ENCODE results near the gene GP5.

Gene GP5

DNA sequence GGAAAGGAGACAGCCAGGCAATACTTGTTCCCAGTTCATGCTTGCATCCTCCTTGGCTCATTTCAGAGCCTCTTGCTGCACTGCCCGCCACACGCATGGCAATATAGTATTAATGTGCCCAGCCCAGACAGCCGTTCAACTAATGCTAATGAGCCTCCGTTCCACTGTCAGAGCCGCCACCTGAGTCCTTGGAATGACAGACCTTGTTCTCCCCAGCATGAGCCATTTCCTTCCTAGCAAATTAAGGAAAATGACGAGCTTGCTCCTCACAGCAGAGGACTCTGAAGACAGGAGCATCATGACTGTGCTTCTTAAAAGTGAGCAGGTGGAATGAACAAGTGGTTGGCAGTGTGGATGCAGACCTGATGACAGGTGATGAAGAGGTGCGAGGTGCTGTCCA is 18.7 kb downstream of the GP5 start:
- Histone ChIP-seq H2BK5ac (ENCODE audit: low read length) (no peak overlapping the region), H3K9ac (ENCODE audit: low read depth, low read length, poor library complexity) (no peak overlapping the region), H3K79me1 (ENCODE audit: low read depth, low read length) (no peaks in the 10 kb centered on the region), H3K4me2 (ENCODE audit: insufficient read depth, low read length, poor library complexity, severe bottlenecking) (no peak overlapping the region), H2AK5ac (ENCODE audit: low read depth, low read length) (no peak overlapping the region), H2BK15ac (ENCODE audit: low read length) (no peak overlapping the region), H3K4ac (ENCODE audit: low read length) (no peak overlapping the region), H2BK120ac (ENCODE audit: low read depth, low read length) (no peak overlapping the region), H3K14ac (ENCODE audit: low read length) (no peak overlapping the region), H3K4me3 (ENCODE audit: low read length in 2 of 2) (no peak overlapping the region), H4K8ac (ENCODE audit: low read depth, low read length) (no peak overlapping the region), H3K23ac (ENCODE audit: low read depth, low read length, poor library complexity) (no peak overlapping the region), H2BK12ac (ENCODE audit: low read length) (no peak overlapping the region), H3K36me3 (replicated peaks in 1 of 2; ENCODE audit: control insufficient read depth in 2 of 2, insufficient read depth in 2 of 2, low read length in 2 of 2) (no peaks in the 10 kb centered on the region), H4K91ac (ENCODE audit: low read depth, low read length, poor library complexity) (no peak overlapping the region), H3K27me3 (ENCODE audit: control insufficient read depth in 3 of 3, insufficient read depth in 3 of 3, low read depth in 1 of 3, low read length in 3 of 3) (peaks cover 0 to 20% (median 0%) of the 10 kb centered on the region in 3 experiments), H3K4me1 (ENCODE audit: control insufficient read depth in 2 of 2, insufficient read depth in 1 of 2, low read depth in 1 of 2, low read length in 2 of 2) (peaks cover 9 to 31% of the 10 kb centered on the region in 2 donors), H3K18ac (ENCODE audit: low read length) (peak overlapping the region; percentile 60), H3K27ac (replicated peaks; ENCODE audit: low read length) (no peak overlapping the region), H2AFZ (ENCODE audit: low read length) (no peak overlapping the region), H3K9me3 (replicated peaks in 1 of 2; ENCODE audit: control insufficient read depth in 2 of 2, insufficient read depth in 1 of 2, low read depth in 1 of 2, low read length in 2 of 2) (peaks cover 0 to 5% of the 10 kb centered on the region in 2 donors)
- WGBS, 2 donors (ENCODE audit: extremely low coverage in 2 of 2, insufficient read length in 2 of 2, insufficient replicate concordance in 1 of 2), result no CpG with 5 or more reads among the region's 7 CpGs
- DNase-seq (ENCODE audit: low spot score), result no peak

DNA sequence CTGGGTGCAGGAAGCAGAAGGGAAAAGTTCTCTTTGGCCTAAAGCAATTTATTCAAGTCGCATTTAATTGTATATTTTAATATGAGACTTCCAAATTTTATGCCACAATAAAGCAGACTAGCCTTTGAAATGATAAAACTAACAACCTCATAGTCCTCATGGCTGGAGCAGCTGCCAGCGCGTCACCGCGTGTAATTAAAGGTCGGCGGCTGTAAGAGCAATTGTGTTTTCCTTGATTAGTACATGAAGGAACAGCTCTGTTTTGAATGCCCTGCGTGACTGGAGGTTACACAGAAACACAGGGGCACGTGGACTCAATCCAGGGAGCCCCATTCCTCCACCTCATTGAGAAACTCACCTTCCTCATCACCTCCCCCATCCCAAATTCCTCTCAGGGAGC is 19.4 kb downstream of the GP5 start:
- WGBS, 2 donors (ENCODE audit: extremely low coverage in 2 of 2, insufficient read length in 2 of 2, insufficient replicate concordance in 1 of 2), result no CpG with 5 or more reads among the region's 9 CpGs
- no peak overlapping the region for H3K4ac ChIP-seq (ENCODE audit: low read length)
- no peak overlapping the region for H2AK5ac ChIP-seq (ENCODE audit: low read depth, low read length)
- DNase-seq (ENCODE audit: low spot score), result no peak
- H3K79me1 ChIP-seq (ENCODE audit: low read depth, low read length), result no peaks in the 10 kb centered on the region
- H2BK5ac ChIP-seq (ENCODE audit: low read length), result peak overlapping the region; percentile 4
- H4K91ac ChIP-seq (ENCODE audit: low read depth, low read length, poor library complexity), result no peak overlapping the region
- no peak overlapping the region for H3K18ac ChIP-seq (ENCODE audit: low read length)
- no peak overlapping the region for H3K4me3 ChIP-seq (ENCODE audit: low read length in 2 of 2)
- H3K27ac ChIP-seq (replicated peaks; ENCODE audit: low read length), result peak overlapping the region; percentile 5
- no peak overlapping the region for H2BK12ac ChIP-seq (ENCODE audit: low read length)
- H3K9ac ChIP-seq (ENCODE audit: low read depth, low read length, poor library complexity), result no peak overlapping the region
- H4K8ac ChIP-seq (ENCODE audit: low read depth, low read length), result no peak overlapping the region
- no peak overlapping the region for H2BK15ac ChIP-seq (ENCODE audit: low read length)
- no peak overlapping the region for H3K14ac ChIP-seq (ENCODE audit: low read length)
- H3K36me3 ChIP-seq (replicated peaks in 1 of 2; ENCODE audit: control insufficient read depth in 2 of 2, insufficient read depth in 2 of 2, low read length in 2 of 2), result no peaks in the 10 kb centered on the region
- no peak overlapping the region for H2AFZ ChIP-seq (ENCODE audit: low read length)
- peaks cover 0 to 20% (median 0%) of the 10 kb centered on the region in 3 experiments for H3K27me3 ChIP-seq (ENCODE audit: control insufficient read depth in 3 of 3, insufficient read depth in 3 of 3, low read depth in 1 of 3, low read length in 3 of 3)
- H3K4me2 ChIP-seq (ENCODE audit: insufficient read depth, low read length, poor library complexity, severe bottlenecking), result no peak overlapping the region
- peaks cover 0 to 1% of the 10 kb centered on the region in 2 donors for H3K9me3 ChIP-seq (replicated peaks in 1 of 2; ENCODE audit: control insufficient read depth in 2 of 2, insufficient read depth in 1 of 2, low read depth in 1 of 2, low read length in 2 of 2)
- no peak overlapping the region for H3K23ac ChIP-seq (ENCODE audit: low read depth, low read length, poor library complexity)
- peaks cover 9 to 34% of the 10 kb centered on the region in 2 donors for H3K4me1 ChIP-seq (ENCODE audit: control insufficient read depth in 2 of 2, insufficient read depth in 1 of 2, low read depth in 1 of 2, low read length in 2 of 2)
- H2BK120ac ChIP-seq (ENCODE audit: low read depth, low read length), result no peak overlapping the region

DNA sequence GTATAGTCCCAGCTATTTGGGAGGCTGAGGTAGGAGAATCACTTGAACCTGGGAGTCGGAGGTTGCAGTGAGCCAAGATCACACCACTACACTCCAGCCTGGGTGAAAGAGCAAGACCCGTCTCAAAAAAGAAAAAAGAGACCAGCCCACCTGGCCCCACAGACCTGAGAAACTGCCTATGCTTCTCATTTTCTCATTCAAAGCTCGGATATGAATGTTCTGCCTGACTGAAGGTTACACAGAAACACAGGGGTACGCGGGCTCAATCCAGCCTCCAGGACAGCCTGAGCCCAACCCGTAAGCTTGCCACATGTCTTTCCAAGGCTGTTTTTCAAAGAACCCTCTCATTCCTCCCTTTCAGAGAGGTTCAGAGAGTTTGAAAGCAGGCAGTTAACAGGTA is 19.8 kb downstream of the GP5 start:
- H3K79me1 ChIP-seq (ENCODE audit: low read depth, low read length), result no peaks in the 10 kb centered on the region
- H4K91ac ChIP-seq (ENCODE audit: low read depth, low read length, poor library complexity), result no peak overlapping the region
- H2BK12ac ChIP-seq (ENCODE audit: low read length), result no peak overlapping the region
- no peak overlapping the region for H3K4ac ChIP-seq (ENCODE audit: low read length)
- H2BK15ac ChIP-seq (ENCODE audit: low read length), result no peak overlapping the region
- no peak overlapping the region for H4K8ac ChIP-seq (ENCODE audit: low read depth, low read length)
- no CpG with 5 or more reads among the region's 6 CpGs for WGBS, 2 donors (ENCODE audit: extremely low coverage in 2 of 2, insufficient read length in 2 of 2, insufficient replicate concordance in 1 of 2)
- H2BK120ac ChIP-seq (ENCODE audit: low read depth, low read length), result no peak overlapping the region
- H3K4me3 ChIP-seq (ENCODE audit: low read length in 2 of 2), result no peak overlapping the region
- H3K27ac ChIP-seq (replicated peaks; ENCODE audit: low read length), result no peak overlapping the region
- no peak overlapping the region for H3K4me2 ChIP-seq (ENCODE audit: insufficient read depth, low read length, poor library complexity, severe bottlenecking)
- DNase-seq (ENCODE audit: low spot score), result no peak
- no peak overlapping the region for H3K9ac ChIP-seq (ENCODE audit: low read depth, low read length, poor library complexity)
- H3K9me3 ChIP-seq (replicated peaks in 1 of 2; ENCODE audit: control insufficient read depth in 2 of 2, insufficient read depth in 1 of 2, low read depth in 1 of 2, low read length in 2 of 2), result no peaks in the 10 kb centered on the region
- no peak overlapping the region for H2AK5ac ChIP-seq (ENCODE audit: low read depth, low read length)
- H2BK5ac ChIP-seq (ENCODE audit: low read length), result peak overlapping the region; percentile 4
- H3K14ac ChIP-seq (ENCODE audit: low read length), result no peak overlapping the region
- H3K18ac ChIP-seq (ENCODE audit: low read length), result no peak overlapping the region
- peaks cover 8 to 34% of the 10 kb centered on the region in 2 donors for H3K4me1 ChIP-seq (ENCODE audit: control insufficient read depth in 2 of 2, insufficient read depth in 1 of 2, low read depth in 1 of 2, low read length in 2 of 2)
- H3K36me3 ChIP-seq (replicated peaks in 1 of 2; ENCODE audit: control insufficient read depth in 2 of 2, insufficient read depth in 2 of 2, low read length in 2 of 2), result no peaks in the 10 kb centered on the region
- no peak overlapping the region for H3K23ac ChIP-seq (ENCODE audit: low read depth, low read length, poor library complexity)
- peaks cover 0 to 20% (median 0%) of the 10 kb centered on the region in 3 experiments for H3K27me3 ChIP-seq (ENCODE audit: control insufficient read depth in 3 of 3, insufficient read depth in 3 of 3, low read depth in 1 of 3, low read length in 3 of 3)
- no peak overlapping the region for H2AFZ ChIP-seq (ENCODE audit: low read length)

DNA sequence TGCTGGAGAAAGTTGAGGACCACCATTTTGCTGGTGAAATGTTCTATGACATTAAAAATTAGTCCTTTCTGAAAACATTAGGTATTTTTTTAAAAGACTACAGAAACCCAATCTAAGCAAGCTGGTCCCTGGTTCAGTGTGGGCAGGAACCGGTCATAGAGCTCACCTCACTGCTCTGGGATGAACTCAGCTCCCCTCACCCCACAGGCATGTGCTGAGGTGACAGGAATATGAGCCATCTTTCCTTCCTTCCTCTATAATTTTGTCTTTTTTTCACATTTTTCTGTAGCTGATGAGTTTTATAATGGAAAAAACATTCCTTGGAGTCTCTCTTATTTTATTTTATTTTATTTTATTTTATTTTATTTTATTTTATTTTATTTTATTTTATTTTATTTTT is 21.4 kb downstream of the GP5 start:
- H3K4me1 ChIP-seq (ENCODE audit: control insufficient read depth in 2 of 2, insufficient read depth in 1 of 2, low read depth in 1 of 2, low read length in 2 of 2), result peaks cover 7 to 23% of the 10 kb centered on the region in 2 donors
- H3K23ac ChIP-seq (ENCODE audit: low read depth, low read length, poor library complexity), result no peak overlapping the region
- H3K4ac ChIP-seq (ENCODE audit: low read length), result no peak overlapping the region
- peaks cover 0 to 20% (median 0%) of the 10 kb centered on the region in 3 experiments for H3K27me3 ChIP-seq (ENCODE audit: control insufficient read depth in 3 of 3, insufficient read depth in 3 of 3, low read depth in 1 of 3, low read length in 3 of 3)
- H2BK120ac ChIP-seq (ENCODE audit: low read depth, low read length), result no peak overlapping the region
- no peak overlapping the region for H3K9ac ChIP-seq (ENCODE audit: low read depth, low read length, poor library complexity)
- H4K8ac ChIP-seq (ENCODE audit: low read depth, low read length), result no peak overlapping the region
- H2BK5ac ChIP-seq (ENCODE audit: low read length), result no peak overlapping the region
- no peak overlapping the region for H3K14ac ChIP-seq (ENCODE audit: low read length)
- no peaks in the 10 kb centered on the region for H3K9me3 ChIP-seq (replicated peaks in 1 of 2; ENCODE audit: control insufficient read depth in 2 of 2, insufficient read depth in 1 of 2, low read depth in 1 of 2, low read length in 2 of 2)
- H2BK12ac ChIP-seq (ENCODE audit: low read length), result no peak overlapping the region
- no peak overlapping the region for H2AFZ ChIP-seq (ENCODE audit: low read length)
- no peak for DNase-seq (ENCODE audit: low spot score)
- H3K4me2 ChIP-seq (ENCODE audit: insufficient read depth, low read length, poor library complexity, severe bottlenecking), result no peak overlapping the region
- H3K27ac ChIP-seq (replicated peaks; ENCODE audit: low read length), result no peak overlapping the region
- WGBS, 2 donors (ENCODE audit: extremely low coverage in 2 of 2, insufficient read length in 2 of 2, insufficient replicate concordance in 1 of 2), result no CpG with 5 or more reads among the region's 1 CpG
- H3K4me3 ChIP-seq (ENCODE audit: low read length in 2 of 2), result no peak overlapping the region
- H3K18ac ChIP-seq (ENCODE audit: low read length), result no peak overlapping the region
- H3K36me3 ChIP-seq (replicated peaks in 1 of 2; ENCODE audit: control insufficient read depth in 2 of 2, insufficient read depth in 2 of 2, low read length in 2 of 2), result no peaks in the 10 kb centered on the region
- no peaks in the 10 kb centered on the region for H3K79me1 ChIP-seq (ENCODE audit: low read depth, low read length)
- no peak overlapping the region for H2BK15ac ChIP-seq (ENCODE audit: low read length)
- no peak overlapping the region for H2AK5ac ChIP-seq (ENCODE audit: low read depth, low read length)
- no peak overlapping the region for H4K91ac ChIP-seq (ENCODE audit: low read depth, low read length, poor library complexity)

Measured in neuronal stem cell (in vitro differentiated cells).